ENCODE measurements around the gene CTDSPL2.
"Not testable (repeated sequence)": the region's sequence is repeated elsewhere in the genome, so short reads cannot be mapped to it uniquely, and the experiment has no call there.

The CTDSPL2 gene

GRCh38 chr15:44489464-44489863 is 62.0 kb downstream of the CTDSPL2 start:
- no peak for DNase-seq

DNA sequence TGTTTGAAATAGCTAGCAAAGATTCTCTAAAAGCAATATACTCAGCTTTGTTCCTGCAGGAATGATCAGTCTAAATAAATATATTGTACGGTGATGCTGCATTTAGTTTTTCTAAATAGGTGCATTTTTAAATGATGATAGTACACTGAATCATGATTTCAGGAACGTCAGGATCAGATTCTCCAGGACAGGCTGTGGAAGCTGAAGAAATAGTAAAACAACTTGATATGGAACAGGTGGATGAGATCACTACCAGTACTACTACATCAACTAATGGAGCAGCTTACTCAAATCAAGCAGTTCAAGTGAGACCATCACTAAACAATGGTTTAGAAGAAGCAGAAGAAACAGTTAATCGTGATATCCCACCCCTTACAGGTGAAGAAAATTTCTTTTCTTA is 63.2 kb downstream of the CTDSPL2 start:
- no peak for DNase-seq

DNA sequence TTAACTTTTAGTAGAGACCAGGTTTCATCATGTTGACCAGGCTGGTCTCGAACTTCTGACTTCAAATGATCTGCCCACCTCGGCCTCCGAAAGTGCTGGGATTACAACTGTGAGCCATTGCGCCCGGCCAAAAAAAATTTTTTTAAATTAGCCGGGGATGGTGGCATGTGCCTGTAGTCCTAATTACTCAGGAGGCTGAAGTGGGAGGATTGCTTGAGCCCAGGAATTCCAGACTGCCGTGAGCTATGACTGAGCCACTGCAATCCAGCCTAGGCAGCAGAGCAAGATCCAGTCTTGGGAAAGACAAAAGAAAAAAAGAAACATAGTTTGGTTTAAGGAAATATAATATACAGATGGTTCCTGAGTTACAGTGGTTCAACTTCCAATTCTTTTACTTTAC is 64.6 kb downstream of the CTDSPL2 start:
- no peak for DNase-seq

DNA sequence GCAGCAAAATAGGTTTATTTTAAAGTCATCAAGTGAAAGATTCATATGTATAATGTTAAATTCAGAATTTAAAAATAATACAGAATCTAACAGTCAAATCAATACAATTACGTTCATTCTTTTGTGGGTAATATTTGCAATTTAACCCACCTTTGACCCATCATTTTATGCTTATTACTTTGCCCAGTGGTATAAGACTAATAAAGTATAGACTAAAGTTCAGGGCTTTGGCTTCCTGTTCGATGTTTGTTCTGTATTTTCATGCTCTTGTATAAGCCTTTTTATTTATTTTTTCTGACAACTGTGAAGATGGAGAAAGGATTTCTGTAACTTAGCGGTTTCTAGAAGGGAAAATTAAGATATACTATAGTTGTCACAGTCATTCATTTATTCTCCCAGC is 65.2 kb downstream of the CTDSPL2 start:
- DNase-seq = no peak

DNA sequence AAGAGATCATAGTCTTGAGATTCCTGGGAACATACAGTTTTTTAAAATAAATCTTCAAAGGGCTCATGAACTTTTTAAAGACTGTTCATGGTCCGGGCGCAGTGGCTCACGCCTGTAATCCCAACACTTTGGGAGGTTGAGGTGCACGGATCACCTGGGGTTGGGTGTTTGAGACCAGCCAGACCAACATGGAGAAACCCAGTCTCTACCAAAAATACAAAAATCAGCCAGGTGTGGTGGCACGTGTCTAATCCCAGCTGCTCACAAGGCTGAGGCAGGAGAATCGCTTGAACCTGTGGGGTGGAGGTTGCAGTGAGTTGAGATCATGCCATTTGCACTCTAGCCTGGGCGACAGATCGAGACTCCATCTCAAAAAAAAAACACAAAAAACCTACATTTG is 68.1 kb downstream of the CTDSPL2 start:
- no peak for DNase-seq

DNA sequence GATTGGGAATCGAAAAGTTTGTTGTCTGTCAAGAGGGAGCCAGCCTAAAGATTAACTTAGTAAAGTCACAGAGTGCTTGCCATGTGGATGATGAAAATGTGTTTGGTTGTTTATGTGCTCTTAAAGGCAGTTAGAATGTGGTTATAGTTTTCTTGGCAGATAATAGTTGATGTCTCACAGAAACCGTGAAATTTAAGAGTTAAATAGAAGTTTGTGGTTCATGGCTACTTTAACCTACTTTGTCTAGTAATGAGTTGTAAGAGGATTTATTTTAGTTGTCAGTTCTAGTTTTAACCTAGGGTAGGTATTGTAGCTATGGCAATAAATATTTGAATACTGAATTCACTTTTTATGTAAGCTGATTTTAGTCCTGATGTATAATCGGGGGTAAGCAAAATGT is 73.1 kb downstream of the CTDSPL2 start:
- DNase-seq = no peak

DNA sequence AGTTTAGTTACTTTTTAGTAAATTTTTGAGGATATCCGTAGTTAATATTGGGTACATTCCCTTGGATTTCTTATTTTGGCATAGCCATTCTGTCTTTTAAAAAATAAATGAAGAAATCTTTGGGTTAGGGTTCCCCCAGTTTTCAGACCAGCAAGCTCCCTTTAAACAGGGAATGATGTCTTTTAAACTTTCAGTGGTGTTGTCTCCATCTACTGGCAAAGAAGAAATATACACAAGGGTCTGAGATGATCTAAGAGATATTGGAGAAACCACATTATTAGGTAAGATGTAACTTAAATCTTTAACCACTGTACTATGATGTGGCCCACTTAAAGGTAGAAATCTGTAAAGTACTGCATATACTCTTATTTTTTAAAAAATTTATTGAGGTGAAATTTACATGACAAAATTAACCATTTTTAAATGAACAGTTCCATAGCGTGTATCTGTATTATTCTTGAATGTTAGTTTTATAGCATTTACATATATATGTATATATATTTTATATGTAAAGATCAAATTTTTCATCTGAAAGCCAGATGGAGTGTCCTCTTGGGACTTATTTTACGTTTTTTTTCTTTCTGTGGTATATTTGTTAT is 74.4 kb downstream of the CTDSPL2 start:
- DNase-seq = peak; percentile 55

DNA sequence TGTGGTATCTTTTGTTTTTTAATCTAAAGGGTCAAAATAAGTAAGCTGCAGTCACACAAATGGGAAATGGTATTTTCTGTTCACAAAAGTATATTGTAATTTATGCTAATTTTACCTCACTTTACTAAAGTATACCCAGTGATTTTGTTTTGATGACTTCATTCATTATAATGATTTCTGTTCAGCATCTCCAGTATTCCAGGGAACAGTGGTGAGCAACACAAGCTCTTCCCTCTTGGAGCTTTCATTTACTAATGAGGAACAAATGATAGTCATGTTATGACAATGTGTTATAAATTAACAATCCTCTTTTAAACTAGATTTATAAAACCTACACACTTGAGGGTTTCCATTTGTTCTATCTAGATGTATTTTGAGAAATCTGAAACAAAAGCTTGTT is 89.0 kb downstream of the CTDSPL2 start:
- no peak for DNase-seq

- no peak for DNase-seq
Observed at GRCh38 chr15:44519537-44519936, 92.1 kb downstream of the CTDSPL2 start.

- no peak for DNase-seq
Observed at GRCh38 chr15:44525018-44525417, 97.6 kb downstream of the CTDSPL2 start.

- no peak for DNase-seq
Observed at GRCh38 chr15:44527241-44527640, 99.8 kb downstream of the CTDSPL2 start.

DNA sequence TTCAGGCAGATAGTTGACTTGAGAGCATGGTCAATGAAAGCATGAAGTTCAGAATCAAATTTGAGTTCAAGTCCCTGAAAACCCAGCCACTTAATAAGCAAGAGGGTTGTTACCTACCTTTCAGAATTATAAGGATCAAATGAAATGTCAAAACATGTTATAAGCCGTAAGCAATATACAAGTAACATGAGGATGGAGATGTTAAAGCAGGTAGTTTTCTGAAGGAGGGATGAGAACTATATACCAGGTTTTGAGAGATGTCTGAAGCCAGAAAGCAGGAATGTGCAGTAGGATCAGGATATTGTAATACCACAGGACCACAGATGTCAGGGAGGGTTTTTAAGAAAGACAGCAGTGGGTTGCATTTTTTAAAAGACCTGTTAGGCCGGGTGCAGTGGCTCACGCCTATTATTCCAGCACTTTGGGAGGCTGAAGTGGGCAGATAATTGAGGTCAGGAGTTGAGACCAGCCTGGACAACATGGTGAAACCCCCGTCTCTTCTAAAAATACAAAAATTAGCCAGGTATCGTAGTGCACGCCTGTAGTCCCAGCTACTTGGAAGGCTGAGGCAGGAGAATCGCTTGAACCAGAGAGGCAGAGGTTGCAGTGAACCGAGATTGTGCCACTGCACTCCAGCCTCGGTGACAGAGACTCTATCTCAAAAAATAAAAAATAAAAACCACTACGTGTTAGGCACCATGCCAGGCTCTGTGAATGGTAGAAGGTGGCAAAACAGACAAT is 102.6 kb downstream of the CTDSPL2 start:
- DNase-seq = no peak

- no peak for DNase-seq
Observed at GRCh38 chr15:44530653-44531052, 103.2 kb downstream of the CTDSPL2 start.

DNA sequence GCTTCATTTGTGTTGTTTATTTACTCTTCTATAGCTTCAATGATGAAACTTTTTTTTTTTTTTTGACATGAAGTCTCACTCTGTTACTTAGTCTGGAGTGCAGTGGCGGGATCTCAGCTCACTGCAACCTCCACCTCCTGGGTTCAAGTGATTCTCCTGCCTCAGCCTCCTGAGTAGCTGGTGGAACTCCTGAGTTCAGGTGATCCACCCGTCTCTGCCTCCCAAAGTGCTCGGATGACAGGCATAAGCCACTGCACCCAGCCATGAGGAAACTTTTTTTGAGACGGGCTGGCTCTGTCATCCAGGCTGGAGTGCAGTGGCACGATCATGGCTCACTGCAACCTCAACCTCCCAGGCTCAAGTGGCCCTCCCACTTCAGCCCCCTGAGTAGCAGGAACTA is 104.8 kb downstream of the CTDSPL2 start:
- DNase-seq = not testable (repeated sequence)

DNA sequence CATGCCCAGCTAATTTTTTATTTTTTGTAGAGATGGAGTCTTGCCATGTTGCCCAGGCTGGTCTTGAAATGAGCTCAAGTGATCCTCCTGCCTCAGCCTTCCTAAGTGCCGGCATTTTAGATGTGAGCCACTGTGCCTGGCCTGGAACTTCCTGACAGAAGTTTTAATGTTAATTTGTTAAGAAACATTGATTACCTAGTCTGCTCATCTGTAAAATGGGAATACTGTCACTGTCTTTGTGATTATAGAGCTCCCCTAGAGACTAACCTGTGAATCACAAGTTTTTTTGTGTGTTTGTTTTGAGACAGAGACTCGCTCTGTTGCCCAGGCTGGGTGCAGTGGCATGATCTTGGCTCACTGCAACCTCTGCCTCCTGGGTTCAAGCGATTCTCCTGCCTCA is 105.3 kb downstream of the CTDSPL2 start:
- DNase-seq = no peak

DNA sequence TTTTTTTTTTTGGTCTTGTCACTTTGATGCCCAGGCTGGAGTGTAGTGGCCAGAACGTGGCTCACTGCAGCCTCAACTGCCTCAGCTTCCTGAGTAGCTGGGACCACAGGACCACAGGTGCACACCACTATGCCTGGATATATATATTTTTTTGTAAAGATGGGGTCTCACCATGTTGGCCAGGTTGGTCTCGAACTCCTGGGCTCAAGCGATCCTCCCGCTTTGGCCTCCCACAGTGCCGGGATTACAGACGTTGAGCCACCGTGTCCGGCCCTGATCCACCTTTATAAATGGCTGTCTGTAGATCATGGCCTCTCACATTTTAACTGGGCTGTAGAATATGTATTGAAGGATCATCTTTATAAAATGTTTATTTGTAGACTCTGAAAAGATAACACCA is 107.7 kb downstream of the CTDSPL2 start:
- DNase-seq = no peak

- peak; percentile 36 for DNase-seq
Observed at GRCh38 chr15:44535523-44536301, 108.3 kb downstream of the CTDSPL2 start.

- DNase-seq = no peak
Observed at GRCh38 chr15:44536302-44536961, 109.0 kb downstream of the CTDSPL2 start.

DNA sequence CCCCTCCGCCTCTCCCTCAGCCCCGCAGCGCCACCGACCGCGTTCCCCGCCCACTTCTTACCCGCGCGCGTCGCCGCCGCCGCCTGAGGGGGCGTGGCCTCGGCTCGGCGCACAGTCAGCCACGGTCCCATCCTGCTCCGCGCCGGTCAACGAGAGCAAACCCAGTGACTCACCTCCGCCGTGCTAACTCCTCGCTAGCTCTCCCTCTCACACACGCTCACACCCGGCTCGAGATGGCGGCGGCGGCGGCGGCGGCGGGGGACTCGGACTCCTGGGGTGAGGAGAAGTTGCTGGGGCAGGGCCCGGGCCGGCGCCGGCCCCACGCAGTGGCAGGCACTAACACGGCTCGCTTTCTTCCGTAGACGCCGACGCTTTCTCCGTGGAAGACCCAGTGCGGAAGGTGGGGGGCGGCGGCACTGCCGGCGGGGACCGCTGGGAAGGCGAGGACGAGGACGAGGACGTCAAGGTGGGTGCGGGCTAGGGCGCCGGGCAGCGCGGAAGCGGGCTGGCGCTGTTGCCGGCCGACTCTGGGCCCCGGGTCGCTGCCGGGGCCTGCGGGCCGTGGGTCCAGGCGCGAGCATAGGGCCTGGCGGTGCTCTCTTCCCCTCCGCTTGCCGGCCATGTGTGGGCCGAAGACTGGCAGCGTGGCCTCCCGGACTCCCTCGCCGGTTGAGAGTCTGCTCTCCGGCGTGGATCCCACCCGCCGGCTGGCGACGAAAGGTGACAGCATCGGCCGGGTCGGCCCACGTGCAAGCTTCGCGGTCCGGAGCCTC is 109.7 kb downstream of the CTDSPL2 start, which contains the start of gene EIF3J:
TSS of gene EIF3J (plus strand) at position 186 of the 773 bp plus-strand sequence. CDS start at position 234, 48 bp downstream.
- peak; percentile 96 for DNase-seq

DNA sequence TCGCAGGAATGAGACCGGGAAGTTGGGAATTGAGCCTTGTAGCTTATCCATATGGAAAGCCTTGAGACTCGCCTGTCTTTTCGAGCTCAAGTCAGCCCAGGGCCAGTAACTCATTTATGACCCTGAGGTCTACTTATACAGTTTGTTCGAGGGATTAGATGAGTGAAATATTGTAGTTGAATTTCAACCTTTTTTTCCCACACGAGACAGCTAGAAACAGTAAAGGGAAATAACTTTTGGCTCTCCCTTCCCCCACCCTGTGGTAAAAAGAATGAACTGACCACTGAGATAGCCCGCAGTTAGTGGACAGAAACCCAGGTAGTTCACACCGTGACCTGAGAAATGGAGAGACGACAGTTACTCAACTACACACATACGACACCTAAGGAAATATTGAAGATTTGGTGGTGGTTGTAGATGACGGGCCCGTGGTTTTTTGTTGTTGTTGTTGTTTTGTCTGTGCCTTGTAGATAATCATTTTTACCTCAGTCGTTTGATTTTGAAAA is 110.4 kb downstream of the CTDSPL2 start:
- DNase-seq = peak; percentile 54

- DNase-seq = no peak
Observed at GRCh38 chr15:44541282-44541958, 114.0 kb downstream of the CTDSPL2 start.

DNA sequence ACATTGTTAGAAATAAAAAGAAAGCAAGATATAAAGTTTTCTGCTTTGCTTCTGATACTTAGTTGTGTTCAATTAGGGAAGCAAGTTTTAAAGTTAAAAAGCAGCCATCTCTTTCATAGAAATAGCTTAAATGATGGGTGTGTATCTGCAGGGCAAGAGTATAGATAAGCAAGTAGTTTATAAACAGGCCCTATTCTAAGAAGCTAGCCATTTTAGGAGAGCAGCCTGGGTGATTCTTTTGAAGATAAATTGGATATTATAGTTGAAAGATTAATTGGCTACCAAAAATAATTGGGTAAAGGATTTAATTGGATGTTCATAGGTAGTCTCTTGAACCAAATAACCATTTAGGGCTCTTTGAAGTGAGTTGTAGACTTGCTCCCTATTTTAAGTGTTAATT is 115.2 kb downstream of the CTDSPL2 start:
- no peak for DNase-seq
